ENCODE measurements around the gene CACHD1. TPM values are rescaled to one million over a fixed set of nuclear protein-coding genes. Genes with fewer than 3 reads are reported as not detected.

CACHD1 gene
- total RNA-seq, 1 experiment from 2014 or later: 0.34 TPM

- no peaks in the 10 kb centered on the region for H3K4me1 ChIP-seq (replicated peaks)
- no peaks in the 10 kb centered on the region for H3K9me3 ChIP-seq (replicated peaks)
- no peak overlapping the region for H3K27ac ChIP-seq
- no peaks in the 10 kb centered on the region for H3K36me3 ChIP-seq
- DNase-seq (ENCODE audit: low read depth in 1 of 2, low spot score in 2 of 2): no peak
- H3K4me3 ChIP-seq: no peak overlapping the region
- no peaks in the 10 kb centered on the region; the same call in 1 of the 2 replicates for H3K27me3 ChIP-seq (replicated peaks)
Observed at GRCh38 chr1:64677532-64677931, 207.6 kb downstream of the CACHD1 start.

- H3K4me1 ChIP-seq (replicated peaks): no peaks in the 10 kb centered on the region
- no peak overlapping the region for H3K27ac ChIP-seq
- no peaks in the 10 kb centered on the region; the same call in 1 of the 2 replicates for H3K27me3 ChIP-seq (replicated peaks)
- no peaks in the 10 kb centered on the region for H3K36me3 ChIP-seq
- no peak overlapping the region for H3K4me3 ChIP-seq
- no peak for DNase-seq (ENCODE audit: low read depth in 1 of 2, low spot score in 2 of 2)
- no peaks in the 10 kb centered on the region for H3K9me3 ChIP-seq (replicated peaks)
Observed at GRCh38 chr1:64678366-64678765, 208.4 kb downstream of the CACHD1 start.

GRCh38 chr1:64679177-64679576 is 209.2 kb downstream of the CACHD1 start:
- Histone ChIP-seq H3K27ac (no peak overlapping the region), H3K27me3 (replicated peaks) (no peaks in the 10 kb centered on the region), H3K36me3 (no peaks in the 10 kb centered on the region), H3K4me1 (replicated peaks) (no peaks in the 10 kb centered on the region), H3K9me3 (replicated peaks) (no peaks in the 10 kb centered on the region), H3K4me3 (no peak overlapping the region)
- DNase-seq (ENCODE audit: low read depth in 1 of 2, low spot score in 2 of 2): no peak

DNA sequence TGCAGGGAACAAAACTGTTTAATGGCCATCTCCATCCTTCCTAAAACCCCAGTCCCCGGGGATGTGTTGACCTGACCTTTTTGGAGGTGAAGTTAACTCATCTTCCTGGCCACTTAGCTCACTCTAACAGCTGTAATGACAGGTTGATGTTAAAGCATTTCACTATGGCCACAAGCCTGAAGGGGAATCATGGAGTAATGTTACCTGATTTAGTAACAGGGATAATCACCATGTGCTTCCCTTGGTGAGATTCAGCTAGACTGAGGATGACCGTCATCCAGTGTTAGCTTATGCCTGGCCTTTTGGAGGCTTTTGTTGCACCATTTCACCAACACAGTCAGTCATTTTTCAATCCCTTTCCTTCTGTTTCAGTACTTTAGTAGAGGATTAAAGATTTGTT is 210.7 kb downstream of the CACHD1 start:
- no peaks in the 10 kb centered on the region for H3K27me3 ChIP-seq (replicated peaks)
- no peaks in the 10 kb centered on the region for H3K4me1 ChIP-seq (replicated peaks)
- no peak overlapping the region for H3K4me3 ChIP-seq
- no peaks in the 10 kb centered on the region for H3K9me3 ChIP-seq (replicated peaks)
- no peaks in the 10 kb centered on the region for H3K36me3 ChIP-seq
- DNase-seq (ENCODE audit: low read depth in 1 of 2, low spot score in 2 of 2): no peak
- H3K27ac ChIP-seq: no peak overlapping the region

DNA sequence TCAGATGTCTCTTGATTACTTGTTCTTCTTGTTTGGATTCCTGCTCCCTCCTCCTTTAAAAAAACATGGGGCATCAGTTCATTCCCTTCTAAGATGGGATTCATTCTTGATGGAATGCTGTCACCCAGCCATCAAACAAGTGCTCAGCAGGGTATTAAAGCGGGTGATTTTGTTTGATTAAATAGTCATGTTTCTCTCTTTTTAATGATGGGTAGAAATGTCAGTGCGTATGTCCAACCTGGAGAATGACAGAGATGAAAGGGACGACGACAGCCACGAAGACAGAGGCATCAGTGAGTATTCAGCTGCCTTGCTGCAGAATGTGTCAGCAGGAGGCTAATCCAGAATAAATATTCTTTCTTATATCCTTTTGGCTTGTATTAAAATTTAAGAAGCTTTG is 211.1 kb downstream of the CACHD1 start:
- Histone ChIP-seq H3K4me3 (no peak overlapping the region), H3K9me3 (replicated peaks) (no peaks in the 10 kb centered on the region), H3K27ac (no peak overlapping the region), H3K4me1 (replicated peaks) (no peaks in the 10 kb centered on the region), H3K36me3 (no peaks in the 10 kb centered on the region), H3K27me3 (replicated peaks) (no peaks in the 10 kb centered on the region)
- DNase-seq (ENCODE audit: low read depth in 1 of 2, low spot score in 2 of 2): no peak

GRCh38 chr1:64683419-64683818 is 213.5 kb downstream of the CACHD1 start:
- H3K27me3 ChIP-seq (replicated peaks): no peaks in the 10 kb centered on the region
- H3K27ac ChIP-seq: no peak overlapping the region
- H3K9me3 ChIP-seq (replicated peaks): no peaks in the 10 kb centered on the region
- no peaks in the 10 kb centered on the region for H3K36me3 ChIP-seq
- no peak for DNase-seq (ENCODE audit: low read depth in 1 of 2, low spot score in 2 of 2)
- H3K4me3 ChIP-seq: no peak overlapping the region
- H3K4me1 ChIP-seq (replicated peaks): peaks cover 16% of the 10 kb centered on the region

DNA sequence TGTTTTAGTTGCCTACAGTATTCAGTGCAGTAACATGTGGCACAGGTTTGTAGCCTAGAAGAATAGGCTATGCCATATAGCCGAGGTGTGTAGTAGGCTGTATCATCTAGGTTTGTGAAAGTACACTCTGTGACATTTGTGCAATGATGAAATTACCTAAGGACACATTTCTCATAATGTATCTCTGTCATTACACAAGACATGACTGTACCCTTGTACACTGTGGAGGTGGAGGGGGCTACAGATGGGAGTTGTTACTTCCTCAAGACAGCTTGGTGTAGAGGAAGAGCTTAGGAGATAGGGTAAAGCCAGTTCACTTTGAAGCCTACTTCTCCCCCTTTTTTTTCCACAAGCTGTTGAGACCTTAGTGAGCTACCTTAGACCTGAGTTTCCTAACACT is 215.3 kb downstream of the CACHD1 start:
- no peak for DNase-seq (ENCODE audit: low read depth in 1 of 2, low spot score in 2 of 2)
- peaks cover 16% of the 10 kb centered on the region for H3K4me1 ChIP-seq (replicated peaks)
- no peaks in the 10 kb centered on the region for H3K27me3 ChIP-seq (replicated peaks)
- no peak overlapping the region for H3K4me3 ChIP-seq
- no peaks in the 10 kb centered on the region for H3K36me3 ChIP-seq
- H3K9me3 ChIP-seq (replicated peaks): no peaks in the 10 kb centered on the region
- H3K27ac ChIP-seq: no peak overlapping the region

GRCh38 chr1:64685765-64686341 is 215.9 kb downstream of the CACHD1 start:
- Histone ChIP-seq H3K36me3 (no peaks in the 10 kb centered on the region), H3K27me3 (replicated peaks) (no peaks in the 10 kb centered on the region), H3K27ac (no peak overlapping the region), H3K4me3 (no peak overlapping the region), H3K9me3 (replicated peaks) (no peaks in the 10 kb centered on the region), H3K4me1 (replicated peaks) (peaks cover 16% of the 10 kb centered on the region)
- DNase-seq (ENCODE audit: low read depth in 1 of 2, low spot score in 2 of 2): no peak

DNA sequence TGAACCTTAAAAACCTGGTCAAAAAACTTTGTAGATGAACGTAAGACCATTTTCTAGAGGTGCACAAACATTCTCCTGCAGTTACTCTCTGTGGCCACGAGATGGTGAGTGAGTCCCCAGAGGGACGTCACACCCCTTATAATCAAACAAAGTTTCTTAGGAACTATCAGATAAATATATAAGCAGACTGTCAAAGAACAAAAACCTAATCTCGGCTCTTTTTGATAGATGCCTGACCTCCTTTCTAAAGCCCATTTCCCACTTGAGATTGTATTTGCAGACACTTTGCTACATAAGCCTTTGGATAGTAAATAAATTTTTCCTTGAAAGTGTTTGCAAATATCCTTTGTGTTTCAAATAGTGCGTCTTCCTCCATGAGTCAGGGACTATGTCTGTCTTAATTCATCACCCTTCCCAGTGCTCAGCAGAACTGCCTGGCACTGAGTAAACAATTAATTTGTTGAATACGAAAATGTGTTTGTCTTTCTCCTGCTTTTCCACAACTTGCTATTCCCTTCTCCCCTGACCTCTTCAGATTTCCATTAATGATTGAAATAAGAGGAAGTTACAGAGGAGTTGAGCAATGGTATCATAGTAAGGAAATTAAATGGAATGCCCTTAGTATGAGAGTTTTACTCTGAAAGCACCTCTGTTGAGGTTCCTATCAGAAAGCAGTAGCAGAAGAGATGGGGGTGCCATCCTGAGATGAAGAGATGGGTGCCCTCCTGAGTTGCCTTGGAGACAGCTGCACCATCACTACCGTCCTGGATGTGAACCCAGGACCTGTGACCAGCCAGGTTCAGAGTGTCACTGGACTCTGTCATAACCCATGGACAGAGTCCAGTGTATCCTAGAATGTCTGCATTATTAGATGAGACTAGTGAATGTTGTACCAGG is 217.1 kb downstream of the CACHD1 start:
- H3K4me3 ChIP-seq: no peak overlapping the region
- H3K27ac ChIP-seq: peak overlapping the region; percentile 8; the same call in 1 of the 2 replicates
- H3K36me3 ChIP-seq: no peaks in the 10 kb centered on the region
- peaks cover 27% of the 10 kb centered on the region for H3K4me1 ChIP-seq (replicated peaks)
- no peaks in the 10 kb centered on the region for H3K9me3 ChIP-seq (replicated peaks)
- peak in 1 of 2 experiments; percentile 52 for DNase-seq (ENCODE audit: low read depth in 1 of 2, low spot score in 2 of 2)
- H3K27me3 ChIP-seq (replicated peaks): no peaks in the 10 kb centered on the region

DNA sequence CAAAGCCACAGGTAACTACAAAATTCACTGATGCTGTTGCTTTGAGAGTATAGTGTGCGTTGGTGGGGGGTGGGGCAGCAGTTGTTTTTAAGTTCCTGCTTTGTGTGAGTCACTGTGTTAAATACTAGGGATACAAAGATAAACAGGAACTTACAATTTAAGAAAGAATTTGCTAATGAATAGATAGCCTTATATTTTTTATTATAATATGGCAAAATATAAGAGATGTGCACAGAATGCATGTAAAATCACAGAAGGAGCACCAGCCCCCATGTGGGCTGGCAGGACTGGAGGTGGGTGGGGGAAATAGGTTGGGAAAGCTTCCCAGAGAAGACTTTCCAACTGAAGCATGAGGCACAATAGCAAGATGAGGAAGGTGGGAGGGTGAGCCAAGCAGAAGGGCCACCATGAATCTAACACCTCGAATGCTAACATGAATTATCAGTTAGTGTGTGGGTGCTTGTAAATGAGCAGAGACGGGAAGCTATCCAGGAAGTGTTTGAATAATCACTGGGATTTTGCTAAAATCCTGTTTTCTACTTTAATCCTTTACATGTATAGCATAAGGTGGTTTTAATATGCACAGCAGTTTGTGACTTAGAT is 217.9 kb downstream of the CACHD1 start:
- DNase-seq (ENCODE audit: low read depth in 1 of 2, low spot score in 2 of 2): peak in 1 of 2 experiments; percentile 39
- Histone ChIP-seq H3K27ac (no peak overlapping the region; the same call in 1 of the 2 replicates), H3K4me3 (no peak overlapping the region), H3K36me3 (no peaks in the 10 kb centered on the region), H3K27me3 (replicated peaks) (no peaks in the 10 kb centered on the region), H3K4me1 (replicated peaks) (peaks cover 35% of the 10 kb centered on the region), H3K9me3 (replicated peaks) (no peaks in the 10 kb centered on the region)

GRCh38 chr1:64691626-64692025 is 221.7 kb downstream of the CACHD1 start:
- peak overlapping the region; percentile 14; the same call in 1 of the 2 replicates for H3K27ac ChIP-seq
- peak in 1 of 2 experiments; percentile 26 for DNase-seq (ENCODE audit: low read depth in 1 of 2, low spot score in 2 of 2)
- H3K4me3 ChIP-seq: no peak overlapping the region
- H3K4me1 ChIP-seq (replicated peaks): peaks cover 39% of the 10 kb centered on the region
- no peaks in the 10 kb centered on the region for H3K36me3 ChIP-seq
- H3K27me3 ChIP-seq (replicated peaks): no peaks in the 10 kb centered on the region
- H3K9me3 ChIP-seq (replicated peaks): no peaks in the 10 kb centered on the region

GRCh38 chr1:64692911-64693310 is 223.0 kb downstream of the CACHD1 start:
- Histone ChIP-seq H3K36me3 (no peaks in the 10 kb centered on the region), H3K4me3 (no peak overlapping the region), H3K4me1 (replicated peaks) (peaks cover 28% of the 10 kb centered on the region), H3K9me3 (replicated peaks) (no peaks in the 10 kb centered on the region), H3K27ac (no peak overlapping the region), H3K27me3 (replicated peaks) (no peaks in the 10 kb centered on the region)
- DNase-seq (ENCODE audit: low read depth in 1 of 2, low spot score in 2 of 2): no peak

- no peaks in the 10 kb centered on the region for H3K27me3 ChIP-seq (replicated peaks)
- H3K4me3 ChIP-seq: no peak overlapping the region
- no peaks in the 10 kb centered on the region for H3K9me3 ChIP-seq (replicated peaks)
- peaks cover 23% of the 10 kb centered on the region for H3K4me1 ChIP-seq (replicated peaks)
- no peak overlapping the region for H3K27ac ChIP-seq
- no peaks in the 10 kb centered on the region for H3K36me3 ChIP-seq
- no peak for DNase-seq (ENCODE audit: low read depth in 1 of 2, low spot score in 2 of 2)
Observed at GRCh38 chr1:64693406-64693805, 223.5 kb downstream of the CACHD1 start.

DNA sequence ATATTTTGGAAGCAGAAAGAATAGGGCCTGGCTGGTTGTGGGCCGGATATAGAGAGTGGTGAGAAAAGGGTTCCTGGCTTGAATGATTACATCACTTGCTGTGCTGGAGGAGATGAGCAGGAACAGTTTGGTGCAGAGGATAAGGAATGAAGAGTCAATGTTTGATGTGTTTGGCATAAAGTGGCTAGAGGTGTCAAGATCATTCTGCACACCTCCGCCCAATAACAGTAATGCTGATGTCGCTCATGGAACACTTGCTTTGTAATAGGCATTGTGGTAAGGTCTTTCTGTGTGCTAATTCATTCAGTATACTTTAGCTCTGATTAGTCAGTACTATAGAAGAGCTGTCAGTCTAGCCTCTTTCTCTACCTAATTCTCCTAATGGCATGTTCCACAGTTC is 226.9 kb downstream of the CACHD1 start:
- DNase-seq (ENCODE audit: low read depth in 1 of 2, low spot score in 2 of 2): no peak
- no peaks in the 10 kb centered on the region for H3K36me3 ChIP-seq
- H3K4me1 ChIP-seq (replicated peaks): peaks cover 13% of the 10 kb centered on the region
- H3K9me3 ChIP-seq (replicated peaks): no peaks in the 10 kb centered on the region
- H3K27ac ChIP-seq: no peak overlapping the region
- H3K27me3 ChIP-seq (replicated peaks): no peaks in the 10 kb centered on the region
- no peak overlapping the region for H3K4me3 ChIP-seq

All from SJSA1 (cell line).